Trophoblast cell (in vitro differentiated cells and primary cell): Measurements from ENCODE around the gene PIP5K1C.
"Not testable (repeated sequence)": the region's sequence is repeated elsewhere in the genome, so short reads cannot be mapped to it uniquely, and the experiment has no call there.

Experiments used
- DNase-seq, 2 donors: peaks; one replicate each; pipeline ENCODE4 v3.0.0-alpha.2; 2016
- H2AFZ ChIP-seq: 2 replicates; pipeline ENCODE4 v1.6.1; 2013; ENCODE audit warnings: low read length, moderate library complexity, mild to moderate bottlenecking; ENCODE audit not compliant: insufficient read depth, poor library complexity
- H2AK5ac ChIP-seq: 2 replicates; pipeline ENCODE4 v1.6.1; 2013; ENCODE audit warnings: mild to moderate bottlenecking, low read length
- H2BK120ac ChIP-seq: 2 replicates; pipeline ENCODE4 v1.6.1; 2013; ENCODE audit warnings: low read length, mild to moderate bottlenecking, moderate library complexity; ENCODE audit not compliant: insufficient read depth, poor library complexity
- H2BK12ac ChIP-seq: 2 replicates; pipeline ENCODE4 v1.6.1; 2013; ENCODE audit warnings: mild to moderate bottlenecking, low read length, moderate library complexity
- H2BK5ac ChIP-seq: 2 replicates; pipeline ENCODE4 v1.6.1; 2013; ENCODE audit warnings: low read length, low read depth, moderate library complexity, mild to moderate bottlenecking; ENCODE audit not compliant: poor library complexity
- H3K14ac ChIP-seq: 2 replicates; pipeline ENCODE4 v1.6.1; 2013; ENCODE audit warnings: mild to moderate bottlenecking, low read length
- H3K18ac ChIP-seq: 2 replicates; pipeline ENCODE4 v1.6.1; 2013; ENCODE audit warnings: mild to moderate bottlenecking, low read length
- H3K23ac ChIP-seq: 2 replicates; pipeline ENCODE4 v1.6.1; 2013; ENCODE audit warnings: low read length
- H3K27ac ChIP-seq: 2 replicates; pipeline ENCODE4 v1.5.1; 2013; ENCODE audit warnings: low read depth, mild to moderate bottlenecking, inconsistent platforms, low read length, moderate library complexity
- H3K27me3 ChIP-seq: 2 replicates; pipeline ENCODE4 v1.6.1; 2013; ENCODE audit warnings: inconsistent platforms, mild to moderate bottlenecking, low read length, moderate library complexity; ENCODE audit not compliant: insufficient read depth
- H3K36me3 ChIP-seq, 2 experiments: 1 replicate in 1 of 2; 2 replicates in 1 of 2; pipeline ENCODE4 v1.6.1; 2013; ENCODE audit warnings: low read length in 2 of 2, mild to moderate bottlenecking in 2 of 2, moderate library complexity in 1 of 2; ENCODE audit not compliant: insufficient read depth in 2 of 2, control insufficient read depth in 1 of 2
- H3K4ac ChIP-seq: 2 replicates; pipeline ENCODE4 v1.6.1; 2013; ENCODE audit warnings: low read depth, mild to moderate bottlenecking, low read length, moderate library complexity
- H3K4me1 ChIP-seq, 2 experiments: 1 replicate in 1 of 2; 2 replicates in 1 of 2; pipeline ENCODE4 v1.6.1; 2013; ENCODE audit warnings: low read length in 2 of 2, mild to moderate bottlenecking in 2 of 2, moderate library complexity in 1 of 2; ENCODE audit not compliant: insufficient read depth in 2 of 2, control insufficient read depth in 1 of 2
- H3K4me2 ChIP-seq: 2 replicates; pipeline ENCODE4 v1.6.1; 2013; ENCODE audit warnings: inconsistent platforms, mild to moderate bottlenecking, low read length, moderate library complexity
- H3K4me3 ChIP-seq: 2 replicates; pipeline ENCODE4 v1.5.1; 2013; ENCODE audit warnings: mild to moderate bottlenecking, low read depth, low read length, inconsistent platforms
- H3K79me1 ChIP-seq: one replicate; pipeline ENCODE4 v1.6.1; 2013; ENCODE audit warnings: low read length
- H3K79me2 ChIP-seq: 2 replicates; pipeline ENCODE4 v1.6.1; 2013; ENCODE audit warnings: low read length, mild to moderate bottlenecking; ENCODE audit not compliant: control insufficient read depth, insufficient read depth, poor library complexity
- H3K9ac ChIP-seq: 2 replicates; pipeline ENCODE4 v1.6.1; 2013; ENCODE audit warnings: mild to moderate bottlenecking, low read length
- H3K9me3 ChIP-seq: 2 replicates; pipeline ENCODE4 v1.6.1; 2013; ENCODE audit warnings: low read depth, mild to moderate bottlenecking, control low read depth, inconsistent platforms, low read length; ENCODE audit not compliant: insufficient read depth
- H4K12ac ChIP-seq: 2 replicates; pipeline ENCODE4 v1.6.1; 2013; ENCODE audit warnings: low read depth, mild to moderate bottlenecking, low read length, moderate library complexity
- H4K8ac ChIP-seq: 2 replicates; pipeline ENCODE4 v1.6.1; 2013; ENCODE audit warnings: low read depth, mild to moderate bottlenecking, low read length, moderate library complexity
- H4K91ac ChIP-seq: one replicate; pipeline ENCODE4 v1.6.1; 2013; ENCODE audit warnings: low read depth, mild to moderate bottlenecking, low read length, moderate library complexity
- WGBS: extraction: QIAGEN DNeasy Blood & Tissue Kit; methylation state at CpG from one replicate; pipeline ENCODE4 v1.1.7; 2013; ENCODE audit warnings: missing lambda C conversion rate; ENCODE audit not compliant: insufficient read length, insufficient coverage; ENCODE audit errors: extremely low coverage; 5-methylcytosine and 5-hydroxymethylcytosine counted together

PIP5K1C gene

DNA sequence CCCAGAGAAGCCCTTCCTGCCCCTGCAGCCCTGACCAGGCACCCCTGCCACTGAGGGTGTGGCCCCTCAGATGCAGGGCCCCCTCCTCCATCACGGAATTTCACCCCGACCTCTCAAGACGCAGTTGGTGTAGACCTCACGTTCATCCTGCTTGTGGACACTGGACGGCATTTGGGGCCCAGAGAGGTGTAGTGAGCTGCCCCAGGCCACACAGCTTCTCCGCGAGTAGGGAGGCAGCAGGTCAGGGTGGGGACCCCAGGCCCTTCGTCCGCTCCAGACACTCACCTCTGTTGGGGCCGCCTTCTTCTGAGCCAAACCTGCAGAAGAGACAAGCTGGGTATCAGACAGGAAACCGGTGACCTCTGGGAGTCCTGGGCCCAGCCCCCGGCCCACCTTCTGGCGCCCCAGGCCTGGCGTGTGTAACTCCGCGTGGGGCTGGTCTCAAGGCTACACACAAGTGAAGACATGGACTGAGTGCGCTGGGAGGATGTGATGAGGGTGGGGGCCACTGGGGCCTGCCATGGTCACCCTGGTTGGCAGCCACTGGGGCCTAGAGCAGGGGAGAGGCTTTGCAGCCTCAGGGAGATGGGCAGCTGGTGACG is 33.1 kb downstream of the PIP5K1C start:
- H4K91ac ChIP-seq = no peak overlapping the region
- H3K14ac ChIP-seq = no peak overlapping the region
- peaks cover 15% of the 10 kb centered on the region for H3K79me1 ChIP-seq
- DNase-seq = no peak
- H3K79me2 ChIP-seq = peaks cover 5% of the 10 kb centered on the region
- H3K18ac ChIP-seq = no peak overlapping the region
- H4K12ac ChIP-seq = no peak overlapping the region
- no peaks in the 10 kb centered on the region for H3K27me3 ChIP-seq
- no peak overlapping the region for H3K9ac ChIP-seq
- no peak overlapping the region for H4K8ac ChIP-seq
- no peak overlapping the region for H2BK120ac ChIP-seq
- no peak overlapping the region for H3K23ac ChIP-seq
- no peak overlapping the region for H3K4ac ChIP-seq
- H2BK12ac ChIP-seq = no peak overlapping the region
- no peak overlapping the region for H2AFZ ChIP-seq
- no peak overlapping the region for H2AK5ac ChIP-seq
- peaks cover 29 to 34% of the 10 kb centered on the region in 2 experiments for H3K36me3 ChIP-seq
- peaks cover 17 to 28% of the 10 kb centered on the region in 2 experiments for H3K4me1 ChIP-seq
- peaks cover 2% of the 10 kb centered on the region for H3K9me3 ChIP-seq
- no peak overlapping the region for H3K27ac ChIP-seq
- no peak overlapping the region for H3K4me3 ChIP-seq
- no peak overlapping the region for H2BK5ac ChIP-seq
- WGBS = no CpG with 5 or more reads among the region's 18 CpGs
- H3K4me2 ChIP-seq = no peak overlapping the region

DNA sequence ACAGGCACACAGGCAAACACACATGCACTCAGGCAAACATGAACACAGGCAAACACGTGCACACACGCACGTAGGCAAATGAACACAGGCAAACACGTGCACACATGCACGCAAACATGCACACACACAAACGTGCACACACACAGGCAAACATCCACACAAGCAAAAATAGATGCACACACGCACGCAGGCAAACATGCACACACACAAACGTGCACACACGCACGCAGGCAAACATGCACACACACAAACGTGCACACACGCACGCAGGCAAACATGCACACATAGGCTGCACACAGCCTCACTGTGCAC is 33.8 kb downstream of the PIP5K1C start:
- not testable (repeated sequence) for H4K12ac ChIP-seq, H4K8ac ChIP-seq, H3K27ac ChIP-seq, H4K91ac ChIP-seq, H3K27me3 ChIP-seq, H3K23ac ChIP-seq, H3K14ac ChIP-seq, H3K9me3 ChIP-seq, H3K18ac ChIP-seq, H2BK5ac ChIP-seq, H2AFZ ChIP-seq, H2BK120ac ChIP-seq, H3K4ac ChIP-seq, H3K79me2 ChIP-seq, DNase-seq, H3K4me2 ChIP-seq, H2AK5ac ChIP-seq, H2BK12ac ChIP-seq
- peak overlapping the region; percentile 42 for H3K4me3 ChIP-seq
- peaks cover 13% of the 10 kb centered on the region for H3K79me1 ChIP-seq
- H3K36me3 ChIP-seq = peaks cover 35 to 40% of the 10 kb centered on the region in 2 experiments
- WGBS = no CpG with 5 or more reads among the region's 14 CpGs
- H3K4me1 ChIP-seq = peaks cover 17 to 26% of the 10 kb centered on the region in 2 experiments
- peak overlapping the region; percentile 4 for H3K9ac ChIP-seq

DNA sequence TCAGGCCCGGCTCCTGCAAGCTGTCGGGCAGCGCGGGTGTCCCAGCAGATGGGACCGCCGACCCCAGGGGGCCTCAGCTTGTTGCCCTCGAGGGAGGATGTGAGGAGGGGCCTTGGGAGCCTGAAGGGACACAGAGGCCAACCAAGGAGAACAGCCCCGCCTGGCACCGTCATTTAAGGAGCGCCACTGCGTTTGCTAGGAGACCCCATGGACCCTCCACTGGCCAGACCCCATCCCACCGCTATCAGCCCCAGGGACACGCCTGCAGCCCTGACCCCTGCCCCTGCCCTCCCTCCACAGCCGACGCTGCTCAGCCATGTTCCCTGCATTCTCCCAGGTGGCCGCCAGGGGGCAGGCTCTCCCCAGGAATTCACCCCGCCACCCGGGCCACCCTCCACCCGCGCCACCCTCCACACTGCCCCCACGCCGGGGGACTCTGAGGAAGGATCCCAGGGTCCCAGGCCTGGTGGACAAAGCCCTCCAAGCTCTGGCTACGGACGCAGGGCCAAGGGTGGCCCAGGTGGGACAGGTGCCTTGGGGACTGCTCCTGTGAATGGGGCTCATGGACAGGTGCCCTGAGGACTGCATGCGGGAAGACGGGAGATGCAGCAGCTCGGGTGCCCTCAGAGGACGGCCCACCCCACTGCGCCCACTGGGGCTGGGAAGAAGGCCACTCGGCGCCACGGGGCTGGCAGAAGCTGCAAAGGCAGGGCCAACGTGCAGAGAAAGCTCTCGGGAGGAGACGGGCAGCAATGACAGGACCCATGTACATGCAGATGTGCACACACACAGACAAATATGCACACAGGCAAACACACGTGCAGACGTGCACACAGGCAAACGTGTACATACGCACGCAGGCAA is 34.4 kb downstream of the PIP5K1C start:
- Histone ChIP-seq H4K91ac (no peak overlapping the region), H3K4me2 (no peak overlapping the region), H3K9me3 (peaks cover 2% of the 10 kb centered on the region), H3K18ac (no peak overlapping the region), H3K27me3 (no peaks in the 10 kb centered on the region), H3K4me3 (peak overlapping the region; percentile 42), H3K9ac (peak overlapping the region; percentile 4), H3K4me1 (peaks cover 12 to 21% of the 10 kb centered on the region in 2 experiments), H2BK5ac (no peak overlapping the region), H3K79me2 (peaks cover 3% of the 10 kb centered on the region), H3K4ac (no peak overlapping the region), H3K79me1 (peaks cover 13% of the 10 kb centered on the region), H4K12ac (no peak overlapping the region), H2BK12ac (no peak overlapping the region), H4K8ac (peak overlapping the region; percentile 27), H3K36me3 (peaks cover 40 to 46% of the 10 kb centered on the region in 2 experiments), H3K23ac (no peak overlapping the region), H3K27ac (no peak overlapping the region), H2BK120ac (no peak overlapping the region), H3K14ac (no peak overlapping the region), H2AK5ac (no peak overlapping the region), H2AFZ (no peak overlapping the region)
- WGBS = no CpG with 5 or more reads among the region's 40 CpGs
- peak in 1 of 2 donors; percentile 55 for DNase-seq

DNA sequence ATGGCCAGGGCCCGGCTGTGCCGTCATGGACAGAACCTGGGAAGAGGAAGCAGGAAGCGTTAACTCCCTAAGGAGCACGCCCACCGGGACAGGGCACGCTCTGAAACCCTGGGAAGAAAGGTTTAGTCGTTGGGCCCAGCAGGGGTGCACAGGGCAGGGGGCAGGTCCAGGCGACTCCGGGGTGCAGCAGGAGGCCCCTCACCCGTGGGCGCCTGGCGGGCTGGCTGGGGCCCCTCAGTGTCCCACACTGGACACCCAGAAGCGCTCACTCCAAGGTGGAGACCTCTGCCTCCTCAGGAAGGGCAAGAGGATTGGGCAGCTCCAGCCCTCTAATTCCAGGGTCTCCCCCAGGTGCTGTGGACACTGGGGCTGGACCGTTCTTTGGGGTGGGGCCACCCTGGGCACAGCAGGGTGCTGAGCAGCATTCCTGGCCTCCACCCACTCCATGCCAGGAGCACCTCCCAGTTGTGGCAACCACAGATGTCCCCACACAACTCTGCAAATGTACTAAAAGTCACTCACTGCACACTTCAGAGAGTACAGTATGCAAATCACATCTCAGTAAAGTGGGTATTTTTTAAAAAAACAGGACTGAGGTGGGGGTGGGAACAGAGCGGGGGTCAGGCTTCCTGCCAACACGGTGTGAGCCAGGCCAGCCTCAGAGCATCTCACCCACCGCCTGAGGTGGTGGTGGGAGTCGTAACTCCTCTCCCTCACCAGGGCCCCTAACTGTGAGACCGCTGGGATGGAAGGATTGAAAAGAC is 35.2 kb downstream of the PIP5K1C start:
- Histone ChIP-seq H3K27ac (no peak overlapping the region), H3K4me3 (no peak overlapping the region), H3K18ac (no peak overlapping the region), H3K36me3 (peaks cover 47 to 53% of the 10 kb centered on the region in 2 experiments), H2AK5ac (no peak overlapping the region), H3K4ac (no peak overlapping the region), H3K9ac (no peak overlapping the region), H2BK120ac (no peak overlapping the region), H3K4me2 (no peak overlapping the region), H4K8ac (no peak overlapping the region), H3K27me3 (no peaks in the 10 kb centered on the region), H3K79me1 (peaks cover 6% of the 10 kb centered on the region), H3K4me1 (peaks cover 4 to 12% of the 10 kb centered on the region in 2 experiments), H3K79me2 (no peaks in the 10 kb centered on the region), H4K12ac (no peak overlapping the region), H2BK12ac (no peak overlapping the region), H2AFZ (no peak overlapping the region), H3K23ac (no peak overlapping the region), H4K91ac (no peak overlapping the region), H3K9me3 (peaks cover 2% of the 10 kb centered on the region), H3K14ac (no peak overlapping the region), H2BK5ac (no peak overlapping the region)
- WGBS = no CpG with 5 or more reads among the region's 19 CpGs
- no peak for DNase-seq
